Colon (tissue), 2 donors: ENCODE results near the gene TNFSF12.

Experiments
- FAIRE-seq: peaks from 2 replicates; lab custom pipeline; 2012; peaks lifted over from hg19 to GRCh38; lab: Jason Lieb, UNC
- donor health status: control.
- donor health status: control.

The TNFSF12 gene

DNA sequence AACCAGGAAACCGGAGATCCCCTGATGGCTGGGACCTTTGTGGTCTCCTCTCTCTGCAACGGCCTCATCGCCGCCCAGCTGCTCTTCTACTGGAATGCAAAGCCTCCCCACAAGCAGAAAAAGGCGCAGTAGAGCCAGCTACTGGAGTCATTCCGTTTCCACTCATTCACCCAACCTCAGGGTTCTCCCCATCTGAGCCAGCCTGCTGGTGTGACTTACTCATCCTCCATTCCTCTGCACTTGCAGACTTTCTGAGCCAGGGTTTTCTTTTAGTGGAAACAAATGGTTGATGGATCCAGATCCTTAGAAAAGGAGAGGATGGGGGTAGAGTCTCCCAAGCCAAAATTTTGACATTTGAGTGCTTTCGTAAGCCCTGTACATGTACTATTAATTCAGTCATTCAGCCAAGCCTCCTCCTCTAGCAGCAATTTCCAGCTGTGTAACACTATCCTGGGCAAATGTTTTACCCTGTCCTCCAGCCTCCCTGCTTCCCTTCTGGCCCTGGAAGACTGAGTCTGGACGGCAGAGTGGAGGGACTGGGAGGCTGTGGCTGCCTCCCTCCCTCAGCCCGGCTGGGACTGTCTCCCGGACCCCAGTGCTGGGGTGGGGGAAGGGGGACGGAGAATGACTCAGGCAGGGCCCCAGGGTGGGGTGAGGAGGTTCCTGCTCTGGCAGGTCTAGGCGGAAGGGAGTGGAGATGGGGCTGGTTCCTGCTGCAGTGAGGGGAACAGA lies 38.7 kb downstream of the TNFSF12 start:
- FAIRE-seq: no peak

DNA sequence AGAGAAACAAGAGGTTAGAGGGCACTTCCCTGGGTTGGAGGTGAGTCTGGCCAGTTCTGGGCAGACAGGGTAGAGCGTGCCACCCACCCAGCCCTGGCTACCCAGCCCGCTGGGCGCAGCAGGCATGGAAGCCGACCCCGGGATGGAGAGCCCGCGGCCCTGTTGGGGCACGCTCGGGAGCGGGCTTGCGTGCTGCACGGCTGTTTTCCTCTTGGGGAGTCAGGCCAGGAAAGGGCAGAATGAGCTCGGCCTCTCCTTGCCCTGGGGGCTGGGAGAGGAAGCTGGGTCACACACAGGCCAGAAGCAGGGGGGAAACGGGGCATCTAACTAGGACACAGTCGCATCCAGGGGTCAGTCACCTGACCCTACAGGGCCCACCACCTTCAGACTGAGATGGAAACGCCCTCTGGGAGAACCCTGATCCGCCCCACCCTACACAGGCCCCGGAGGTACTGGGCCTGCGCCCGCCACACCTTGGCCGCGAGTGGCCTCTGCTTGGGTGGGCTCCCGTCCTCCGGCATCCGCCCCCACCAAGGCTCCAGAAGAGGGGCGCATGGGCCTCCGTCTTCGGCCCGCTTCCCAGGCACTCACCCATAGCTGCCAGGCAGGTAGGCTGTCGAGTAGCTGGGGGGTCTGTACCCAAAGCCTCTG lies 39.8 kb downstream of the TNFSF12 start:
- FAIRE-seq: no peak

DNA sequence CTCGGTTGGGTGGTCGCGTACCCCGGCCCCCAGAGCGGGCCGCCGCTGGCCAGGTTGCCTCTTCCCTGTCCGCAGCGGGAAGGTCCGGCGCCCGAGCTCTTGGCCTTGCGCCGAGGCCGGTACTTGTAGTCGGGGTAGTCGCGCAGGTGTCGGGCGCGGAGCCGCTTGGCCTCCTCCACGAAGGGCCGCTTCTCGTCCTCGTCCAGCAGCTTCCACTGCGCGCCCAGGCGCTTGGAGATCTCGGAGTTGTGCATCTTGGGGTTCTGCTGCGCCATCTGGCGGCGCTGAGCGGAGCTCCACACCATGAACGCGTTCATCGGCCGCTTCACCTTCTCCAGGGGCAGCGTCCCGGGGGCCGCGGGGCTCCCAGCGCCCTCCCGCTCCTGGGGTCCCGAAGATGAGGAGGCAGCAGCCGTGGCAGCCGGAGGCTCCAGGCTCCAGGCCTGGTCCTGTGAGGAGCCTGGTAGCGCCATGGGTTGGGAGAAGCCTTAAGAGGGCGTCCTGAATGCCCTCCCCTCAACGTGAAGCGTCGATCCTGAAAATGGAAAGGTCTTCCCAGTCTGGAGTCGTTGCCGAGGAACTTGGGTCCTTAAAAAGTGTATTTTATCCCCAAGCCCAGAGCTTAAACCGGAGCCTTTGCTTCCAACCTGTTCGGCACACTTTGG lies 40.5 kb downstream of the TNFSF12 start:
- no peak for FAIRE-seq

DNA sequence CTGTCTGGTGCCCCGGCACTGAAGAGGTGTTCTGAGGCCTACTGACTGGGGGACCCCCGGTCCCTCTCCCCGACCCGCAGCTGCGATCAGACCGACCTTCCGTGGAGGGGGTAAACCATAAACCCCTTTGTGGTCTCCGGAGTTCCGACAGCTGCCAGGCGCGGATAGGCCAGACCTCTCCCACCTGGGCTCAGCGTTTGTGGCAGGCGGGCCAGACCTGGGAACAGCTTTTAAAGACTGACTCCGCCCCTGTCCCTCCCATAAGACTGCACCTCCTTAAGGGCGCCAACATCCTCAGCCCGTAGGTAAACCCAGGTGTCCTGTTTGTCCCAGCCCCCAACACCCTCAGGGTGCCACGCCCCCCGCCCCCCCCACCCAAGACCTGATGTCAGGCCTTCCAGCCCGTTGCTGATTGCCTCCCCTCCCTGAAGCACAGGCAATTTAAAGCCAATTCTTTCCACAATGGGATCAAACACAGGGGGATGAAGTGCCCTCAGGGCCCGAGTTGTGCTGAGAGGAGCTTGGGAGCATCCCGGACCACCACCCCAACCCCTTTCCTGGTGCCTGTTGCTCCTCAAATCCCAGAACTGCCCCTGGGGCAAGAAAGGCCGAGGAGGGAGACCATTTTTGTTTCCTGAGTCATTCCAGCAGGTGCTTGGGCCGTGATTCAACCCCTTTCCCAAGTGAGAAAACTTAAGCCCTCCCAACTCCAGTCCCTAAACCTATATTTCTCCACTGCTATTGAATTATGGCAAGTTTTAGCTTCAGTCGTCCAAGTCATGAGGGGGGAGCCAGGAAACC lies 41.2 kb downstream of the TNFSF12 start, which contains the start of gene SOX15:
SOX15 (minus strand) TSS at position 204 of the 801 bp plus-strand sequence. CDS start 418 bp downstream, outside the sequence.
- no peak for FAIRE-seq

DNA sequence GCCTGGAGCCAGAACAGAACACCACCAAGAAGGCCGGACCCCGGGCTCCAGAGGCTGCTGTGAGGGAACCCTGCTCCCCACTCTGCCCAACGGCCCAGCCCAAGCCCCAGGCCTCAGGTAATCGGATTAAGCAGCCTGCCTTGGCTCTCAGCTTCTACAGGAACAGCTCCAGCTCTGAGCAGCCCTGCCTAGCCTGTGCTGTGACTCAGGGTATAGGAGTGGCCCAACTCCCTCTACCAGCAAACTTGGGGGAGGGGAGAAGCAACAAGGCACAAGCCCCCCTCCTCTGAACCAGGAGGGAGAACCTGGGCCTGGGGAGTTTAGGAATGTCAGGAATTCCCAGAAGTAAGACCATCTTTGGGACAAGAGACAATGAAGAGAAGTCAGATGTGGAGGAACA lies 41.9 kb downstream of the TNFSF12 start:
- no peak for FAIRE-seq

DNA sequence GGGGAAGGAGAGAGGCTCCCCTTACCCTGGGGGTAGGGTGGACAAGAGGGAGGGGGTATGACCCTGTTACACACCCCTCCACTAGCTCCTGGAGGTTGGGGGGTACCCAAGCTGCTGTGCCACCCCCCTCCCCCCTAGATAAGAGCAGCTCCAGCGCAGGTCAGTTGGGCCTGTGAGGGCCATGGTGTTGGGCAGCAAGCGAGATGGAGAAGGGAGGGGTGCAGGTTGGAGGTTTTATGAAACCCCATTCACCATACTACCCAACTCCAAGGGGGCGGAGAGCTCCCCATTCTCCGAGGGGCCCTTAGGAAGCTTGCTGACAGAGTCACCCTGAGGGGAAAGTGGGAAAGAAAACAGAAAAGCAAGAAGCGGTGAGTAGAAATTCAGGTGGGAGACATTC lies 42.7 kb downstream of the TNFSF12 start:
- FAIRE-seq: no peak

DNA sequence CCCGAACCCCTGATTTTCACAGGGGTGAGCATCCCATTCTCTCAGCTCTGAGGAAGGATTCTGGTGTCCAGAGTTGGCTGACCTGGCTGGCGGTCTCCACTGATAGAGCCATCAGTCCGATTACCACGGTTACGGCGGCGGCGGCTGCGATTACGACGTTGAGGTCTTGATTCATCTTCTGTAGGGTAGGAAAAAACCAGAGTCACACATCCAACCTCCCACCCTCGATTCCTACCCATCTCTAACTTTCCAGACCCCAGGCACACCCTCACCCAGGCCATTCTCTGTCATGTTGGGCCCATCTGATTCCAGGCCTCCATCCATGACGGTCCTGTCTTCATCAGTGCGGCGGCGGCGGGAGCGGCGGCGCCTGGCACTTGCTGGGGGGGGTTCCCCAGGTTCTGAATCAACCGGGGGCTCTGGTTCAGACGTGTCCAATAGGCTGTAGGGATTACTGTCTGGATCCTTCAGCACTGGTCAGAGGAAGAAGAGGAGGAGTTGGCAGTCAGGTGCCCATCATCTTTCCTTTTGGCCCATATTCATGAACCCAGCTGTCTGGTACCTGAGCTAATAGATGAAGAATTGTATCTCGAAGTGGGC lies 43.7 kb downstream of the TNFSF12 start:
- FAIRE-seq: no peak

DNA sequence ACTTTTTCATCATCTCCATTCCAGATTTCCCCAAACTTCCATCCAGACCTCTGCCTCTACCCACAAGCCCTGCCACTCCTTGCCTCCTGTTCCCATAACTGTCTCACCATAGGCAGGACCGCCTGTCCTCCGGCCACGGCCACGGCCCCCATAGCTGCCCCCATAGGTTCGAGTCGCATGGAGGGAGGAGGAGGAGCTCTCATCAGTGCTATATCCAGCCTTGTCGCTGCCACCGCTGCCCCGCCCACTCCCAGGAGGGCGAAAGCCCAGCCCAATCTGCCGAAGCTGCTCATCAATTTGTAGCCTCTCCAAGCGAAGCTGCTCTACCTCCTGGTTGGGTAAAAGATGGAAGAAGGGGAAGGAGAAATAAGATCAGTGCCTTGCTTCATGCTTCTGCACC lies 44.4 kb downstream of the TNFSF12 start:
- FAIRE-seq: no peak

DNA sequence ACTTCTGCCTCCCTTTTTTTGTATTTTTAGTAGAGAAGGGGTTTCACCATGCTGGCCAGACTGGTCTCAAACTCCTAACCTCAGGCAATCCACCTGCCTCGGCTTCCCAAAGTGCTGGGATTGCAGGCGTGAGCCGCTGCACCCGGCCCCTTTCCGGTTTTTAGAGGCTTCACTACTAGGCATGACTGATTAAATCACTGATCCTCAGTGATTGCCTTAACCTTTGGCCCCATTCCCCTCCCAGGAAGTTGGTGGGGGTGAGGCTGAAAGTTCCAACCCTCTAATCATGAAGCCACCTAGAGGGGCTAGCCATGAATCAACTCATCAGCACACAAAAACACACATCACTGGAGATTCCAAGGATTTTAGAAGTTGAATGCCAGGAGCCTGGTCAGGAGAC lies 48.7 kb downstream of the TNFSF12 start:
- FAIRE-seq: peak; percentile 28

DNA sequence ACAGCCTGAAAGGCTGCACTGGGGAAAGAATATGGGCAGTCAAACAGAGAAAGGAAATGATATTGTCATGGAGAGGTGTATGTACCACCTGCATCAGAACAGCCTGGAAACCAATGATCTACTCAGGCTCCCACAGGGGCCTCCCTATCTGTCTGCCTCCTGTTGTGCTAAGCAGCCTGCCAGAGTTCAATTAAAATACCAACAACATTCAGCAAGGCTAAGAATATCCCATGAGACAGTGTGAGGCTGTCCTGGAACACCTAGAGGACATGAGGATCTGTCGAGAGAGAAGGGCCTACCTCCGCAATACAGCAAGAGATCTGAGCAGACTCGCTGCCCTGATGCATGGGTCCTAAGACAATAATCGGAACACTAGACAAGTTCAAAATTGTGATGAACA lies 57.4 kb downstream of the TNFSF12 start:
- no peak for FAIRE-seq
